ENCODE data around the gene SAMD3.
A peak's percentile ranks its signal among the peaks of the same experiment; 100 is the strongest.
"Not testable (repeated sequence)": the region's sequence is repeated elsewhere in the genome, so short reads cannot be mapped to it uniquely, and the experiment has no call there.

The SAMD3 gene

GRCh38 chr6:130197816-130198482 is 24.8 kb downstream of the SAMD3 start:
- not testable (repeated sequence) for H3K4me3 Mint-ChIP-seq; H3K27me3 Mint-ChIP-seq (ENCODE audit: low read depth); H3K27ac Mint-ChIP-seq; H3K9me3 Mint-ChIP-seq
- peaks cover 18% of the 10 kb centered on the region for H3K4me1 Mint-ChIP-seq (ENCODE audit: low read depth)
- peaks cover 70% of the 10 kb centered on the region for H3K36me3 Mint-ChIP-seq (ENCODE audit: low read depth)

GRCh38 chr6:130194434-130194833 is 28.3 kb downstream of the SAMD3 start:
- H3K27ac Mint-ChIP-seq; H3K4me3 Mint-ChIP-seq; H3K9me3 Mint-ChIP-seq; H3K27me3 Mint-ChIP-seq (ENCODE audit: low read depth): not testable (repeated sequence)
- Mint-ChIP-seq H3K4me1 (ENCODE audit: low read depth) (peaks cover 17% of the 10 kb centered on the region), H3K36me3 (ENCODE audit: low read depth) (peaks cover 73% of the 10 kb centered on the region)

DNA sequence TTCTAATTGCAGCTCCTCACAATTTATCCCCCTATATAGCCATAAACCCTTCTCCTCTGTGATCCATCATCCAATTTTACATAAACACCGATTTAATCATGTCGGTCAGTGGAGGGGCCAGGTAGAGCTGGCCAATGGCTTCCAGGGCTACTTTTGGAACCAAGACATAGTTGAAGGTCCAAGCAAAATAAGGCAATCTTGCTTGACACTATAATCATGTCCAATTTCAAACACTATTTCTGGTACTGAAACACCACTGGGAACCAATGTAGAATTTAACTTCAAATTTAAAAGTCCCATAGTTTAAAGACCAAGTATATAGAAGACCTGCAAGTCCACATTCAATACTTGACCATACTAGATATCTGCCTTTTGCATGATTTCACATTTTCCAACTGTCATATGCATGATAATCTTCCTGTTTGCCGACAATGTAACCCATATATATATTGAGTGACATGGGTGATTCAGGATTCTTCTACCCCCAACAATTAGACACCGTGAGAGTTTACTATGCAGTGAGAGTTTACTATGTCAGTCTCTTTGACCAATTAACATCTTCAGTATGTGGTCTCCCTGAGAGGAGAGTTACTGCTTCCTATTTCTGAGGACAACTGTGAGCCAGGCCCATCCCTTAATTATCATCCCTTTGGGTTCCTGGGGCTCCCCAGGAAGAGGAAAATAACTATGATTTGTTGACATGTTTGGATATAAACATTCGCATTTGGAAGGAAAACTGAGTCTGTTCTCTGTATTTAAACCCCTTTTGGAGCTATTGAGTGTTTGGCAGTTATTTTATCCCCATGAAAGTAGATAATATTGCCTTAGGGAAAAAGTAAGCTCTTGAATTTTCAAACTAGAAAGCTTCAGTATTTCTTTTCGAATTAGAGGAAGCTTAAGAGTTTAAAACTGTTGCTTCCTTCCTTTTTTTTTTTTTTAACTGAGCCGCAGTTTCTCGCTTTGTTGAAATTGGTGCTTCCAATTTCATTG is 31.8 kb downstream of the SAMD3 start:
- peaks cover 79% of the 10 kb centered on the region for H3K36me3 Mint-ChIP-seq (ENCODE audit: low read depth)
- no peaks in the 10 kb centered on the region for H3K27me3 Mint-ChIP-seq (ENCODE audit: low read depth)
- H3K27ac Mint-ChIP-seq: no peak overlapping the region
- peaks cover 30% of the 10 kb centered on the region for H3K4me1 Mint-ChIP-seq (ENCODE audit: low read depth)
- H3K9me3 Mint-ChIP-seq: peaks cover 4% of the 10 kb centered on the region
- H3K4me3 Mint-ChIP-seq: no peak overlapping the region

GRCh38 chr6:130189531-130190397 is 33.0 kb downstream of the SAMD3 start:
- Mint-ChIP-seq H3K4me3 (no peak overlapping the region), H3K27me3 (ENCODE audit: low read depth) (no peaks in the 10 kb centered on the region), H3K27ac (no peak overlapping the region), H3K9me3 (peaks cover 4% of the 10 kb centered on the region), H3K4me1 (ENCODE audit: low read depth) (peaks cover 32% of the 10 kb centered on the region), H3K36me3 (ENCODE audit: low read depth) (peaks cover 73% of the 10 kb centered on the region)

DNA sequence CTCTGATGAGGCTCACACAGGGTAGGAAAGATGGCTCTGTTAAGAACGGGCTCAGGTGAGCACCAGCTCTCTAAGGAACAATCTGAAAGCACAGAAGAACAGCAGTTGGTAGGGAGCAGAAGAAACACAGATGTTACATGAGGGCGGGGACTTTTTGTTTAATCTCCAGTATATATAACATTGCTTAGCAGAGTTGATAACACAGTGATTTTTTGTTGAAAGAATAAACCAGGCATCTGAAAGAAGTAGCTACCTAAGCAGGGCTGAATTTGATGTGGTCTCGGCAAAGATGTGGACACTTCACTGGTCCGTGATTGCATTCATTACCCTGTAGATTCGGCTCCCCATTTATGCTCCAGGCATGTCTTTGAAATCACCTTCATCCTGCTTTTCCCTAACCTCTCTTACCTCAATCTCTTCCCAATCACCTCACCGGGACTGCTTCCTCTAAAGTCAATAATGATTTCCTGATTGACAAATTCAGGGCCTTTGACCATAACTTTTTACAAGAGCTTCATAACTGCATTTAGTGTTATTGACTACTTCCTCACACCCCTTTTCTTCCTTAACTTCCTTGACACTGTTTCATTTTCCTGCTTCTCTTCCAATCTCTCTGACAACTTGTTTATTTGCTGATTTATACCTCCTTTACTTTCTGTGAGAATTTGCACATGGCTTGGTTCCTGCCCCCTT is 34.4 kb downstream of the SAMD3 start:
- no peaks in the 10 kb centered on the region for H3K27me3 Mint-ChIP-seq (ENCODE audit: low read depth)
- H3K4me1 Mint-ChIP-seq (ENCODE audit: low read depth): peaks cover 35% of the 10 kb centered on the region
- peaks cover 66% of the 10 kb centered on the region for H3K36me3 Mint-ChIP-seq (ENCODE audit: low read depth)
- no peak overlapping the region for H3K4me3 Mint-ChIP-seq
- no peaks in the 10 kb centered on the region for H3K9me3 Mint-ChIP-seq
- H3K27ac Mint-ChIP-seq: no peak overlapping the region

- no peak overlapping the region for H3K4me3 Mint-ChIP-seq
- H3K36me3 Mint-ChIP-seq (ENCODE audit: low read depth): peaks cover 61% of the 10 kb centered on the region
- H3K9me3 Mint-ChIP-seq: no peaks in the 10 kb centered on the region
- peaks cover 35% of the 10 kb centered on the region for H3K4me1 Mint-ChIP-seq (ENCODE audit: low read depth)
- no peak overlapping the region for H3K27ac Mint-ChIP-seq
- no peaks in the 10 kb centered on the region for H3K27me3 Mint-ChIP-seq (ENCODE audit: low read depth)
These were observed 35.2 kb downstream of the SAMD3 start for GRCh38 chr6:130187335-130188206.

DNA sequence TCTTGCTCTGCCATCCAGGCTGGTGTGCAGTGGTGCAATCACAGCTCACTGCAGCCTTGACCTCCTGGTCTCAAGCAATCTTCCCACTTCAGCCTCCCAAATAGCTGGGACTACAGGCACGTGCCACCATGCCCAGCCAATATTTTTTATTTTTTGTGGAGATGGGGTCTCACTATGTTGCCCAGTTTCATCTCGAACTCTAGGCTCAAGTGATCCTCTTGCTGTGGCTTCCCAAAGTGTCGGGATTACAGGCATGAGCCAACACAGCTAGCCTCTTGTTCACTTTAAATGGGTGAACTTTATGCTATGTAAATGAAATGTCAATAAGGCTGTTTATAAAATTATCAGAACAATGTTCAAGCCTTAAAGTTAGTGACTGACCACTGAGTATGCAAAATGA is 37.1 kb downstream of the SAMD3 start:
- H3K4me1 Mint-ChIP-seq (ENCODE audit: low read depth): peaks cover 33% of the 10 kb centered on the region
- no peak overlapping the region for H3K27ac Mint-ChIP-seq
- H3K27me3 Mint-ChIP-seq (ENCODE audit: low read depth): no peaks in the 10 kb centered on the region
- H3K4me3 Mint-ChIP-seq: no peak overlapping the region
- H3K36me3 Mint-ChIP-seq (ENCODE audit: low read depth): peaks cover 60% of the 10 kb centered on the region
- no peaks in the 10 kb centered on the region for H3K9me3 Mint-ChIP-seq

DNA sequence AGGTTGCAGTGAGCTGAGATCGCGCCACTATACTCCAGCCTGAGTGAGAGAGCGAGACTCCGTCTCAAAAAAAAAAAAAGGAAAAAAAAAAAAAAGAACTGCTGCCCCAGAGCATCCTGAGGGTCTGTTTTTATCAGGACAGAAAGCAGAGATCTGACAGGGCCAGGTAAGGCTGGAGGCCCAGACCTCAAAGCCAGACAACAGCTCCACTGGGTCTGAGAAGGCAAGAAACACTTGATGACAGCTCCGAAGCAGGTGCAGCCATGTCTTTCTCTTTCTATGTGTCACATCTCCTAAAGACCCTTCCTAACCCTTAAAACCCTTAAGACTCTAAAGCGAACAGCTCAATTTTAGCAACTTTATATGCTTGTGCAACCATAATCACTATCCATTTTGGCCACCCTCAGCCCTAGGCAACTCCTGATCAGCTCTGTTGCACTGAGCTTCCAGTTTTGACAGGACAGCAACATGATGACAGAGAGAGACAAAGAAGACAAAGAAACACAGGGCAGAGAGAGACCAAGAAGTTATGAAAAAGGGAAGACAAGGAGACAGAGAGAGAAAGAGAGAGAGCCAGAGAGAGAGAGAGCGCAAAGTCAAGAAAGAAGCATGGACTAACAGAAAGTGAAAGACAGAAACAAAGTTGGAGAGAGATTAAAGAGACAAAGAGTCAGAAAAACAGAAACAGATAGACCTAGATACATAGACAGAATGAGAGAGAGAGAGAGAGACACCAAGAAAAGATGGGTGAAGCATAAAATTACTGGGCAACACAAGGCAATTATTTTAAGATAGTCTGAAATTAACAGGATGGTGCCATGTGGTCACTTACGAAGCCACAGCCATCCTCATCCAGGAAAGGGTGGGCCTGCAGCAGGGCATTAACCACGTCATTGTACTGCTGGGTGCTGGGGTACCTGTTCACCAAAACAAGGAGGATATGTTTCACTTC is 39.2 kb downstream of the SAMD3 start:
- Mint-ChIP-seq H3K27ac (peak overlapping the region; percentile 90), H3K4me1 (ENCODE audit: low read depth) (peaks cover 26% of the 10 kb centered on the region), H3K36me3 (ENCODE audit: low read depth) (peaks cover 52% of the 10 kb centered on the region), H3K27me3 (ENCODE audit: low read depth) (no peaks in the 10 kb centered on the region), H3K9me3 (no peaks in the 10 kb centered on the region), H3K4me3 (peak overlapping the region; percentile 83)

DNA sequence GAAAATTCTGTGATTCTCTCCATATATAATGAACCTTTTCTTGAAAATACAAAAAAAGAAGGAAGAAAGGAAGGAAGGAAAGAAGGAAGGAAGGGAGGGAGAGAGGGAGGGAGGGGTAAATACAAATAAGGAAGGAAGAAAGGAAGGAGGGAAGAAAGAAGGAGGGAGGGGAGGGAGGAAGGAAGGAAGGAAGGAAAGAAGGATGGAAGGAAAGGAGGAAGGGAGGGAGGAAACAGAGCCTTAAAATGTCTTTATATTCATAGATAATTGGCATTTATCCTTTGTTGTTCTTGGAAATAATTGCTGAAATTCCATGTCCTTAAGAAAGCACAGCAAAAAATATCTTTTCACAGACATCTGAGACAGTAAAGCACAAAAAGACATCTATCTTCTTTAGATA is 40.3 kb downstream of the SAMD3 start:
- no peaks in the 10 kb centered on the region for H3K27me3 Mint-ChIP-seq (ENCODE audit: low read depth)
- no peak overlapping the region for H3K27ac Mint-ChIP-seq
- H3K9me3 Mint-ChIP-seq: no peaks in the 10 kb centered on the region
- peaks cover 56% of the 10 kb centered on the region for H3K36me3 Mint-ChIP-seq (ENCODE audit: low read depth)
- peak overlapping the region; percentile 50 for H3K4me3 Mint-ChIP-seq
- peaks cover 26% of the 10 kb centered on the region for H3K4me1 Mint-ChIP-seq (ENCODE audit: low read depth)

DNA sequence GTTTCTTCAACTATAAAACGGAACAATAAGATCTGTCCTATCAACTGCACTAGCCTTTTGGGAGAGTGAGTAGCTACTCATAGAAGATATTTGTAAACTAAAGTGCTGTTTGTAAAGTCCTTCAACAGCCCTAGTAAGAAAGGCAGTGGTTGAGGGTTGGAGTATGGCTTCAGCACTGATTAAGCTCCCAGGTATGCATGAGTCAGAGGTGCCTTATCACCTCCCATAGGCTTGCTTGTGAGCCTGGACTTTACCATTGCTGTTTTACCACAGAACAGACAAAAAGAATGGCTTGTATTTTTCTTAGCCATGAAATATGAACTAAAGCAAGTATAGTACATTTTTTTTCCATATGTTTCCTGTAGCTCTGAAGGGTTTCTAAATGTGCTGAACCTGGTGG is 44.1 kb downstream of the SAMD3 start:
- H3K27ac Mint-ChIP-seq: no peak overlapping the region
- peaks cover 19% of the 10 kb centered on the region for H3K4me1 Mint-ChIP-seq (ENCODE audit: low read depth)
- H3K9me3 Mint-ChIP-seq: no peaks in the 10 kb centered on the region
- H3K4me3 Mint-ChIP-seq: no peak overlapping the region
- H3K36me3 Mint-ChIP-seq (ENCODE audit: low read depth): peaks cover 65% of the 10 kb centered on the region
- H3K27me3 Mint-ChIP-seq (ENCODE audit: low read depth): no peaks in the 10 kb centered on the region

- Mint-ChIP-seq H3K27me3 (ENCODE audit: low read depth) (no peaks in the 10 kb centered on the region), H3K4me3 (no peak overlapping the region), H3K27ac (no peak overlapping the region), H3K4me1 (ENCODE audit: low read depth) (peaks cover 9% of the 10 kb centered on the region), H3K9me3 (peaks cover 20% of the 10 kb centered on the region), H3K36me3 (ENCODE audit: low read depth) (peaks cover 69% of the 10 kb centered on the region)
These were observed 46.4 kb downstream of the SAMD3 start for GRCh38 chr6:130176378-130176777.

- not testable (repeated sequence) for H3K27ac Mint-ChIP-seq; H3K27me3 Mint-ChIP-seq (ENCODE audit: low read depth); H3K4me1 Mint-ChIP-seq (ENCODE audit: low read depth); H3K4me3 Mint-ChIP-seq
- Mint-ChIP-seq H3K9me3 (peaks cover 32% of the 10 kb centered on the region), H3K36me3 (ENCODE audit: low read depth) (peaks cover 65% of the 10 kb centered on the region)
These were observed 49.3 kb downstream of the SAMD3 start for GRCh38 chr6:130173377-130174004.

Measured in T-helper 1 cell treated with Interleukin-12 subunit alpha and Interleukin-12 subunit beta and Interleukin-4 antibody, amounts not matched to agents 30 μg/mL and 1 μg/mL, for 36 hours (primary cell).